ENCODE data around the gene PHF21A. TPM values are rescaled to one million over a fixed set of nuclear protein-coding genes. Genes with fewer than 3 reads are reported as not detected.

PHF21A gene
- total RNA-seq, 1 donor from 2014 or later: 66.8 TPM

DNA sequence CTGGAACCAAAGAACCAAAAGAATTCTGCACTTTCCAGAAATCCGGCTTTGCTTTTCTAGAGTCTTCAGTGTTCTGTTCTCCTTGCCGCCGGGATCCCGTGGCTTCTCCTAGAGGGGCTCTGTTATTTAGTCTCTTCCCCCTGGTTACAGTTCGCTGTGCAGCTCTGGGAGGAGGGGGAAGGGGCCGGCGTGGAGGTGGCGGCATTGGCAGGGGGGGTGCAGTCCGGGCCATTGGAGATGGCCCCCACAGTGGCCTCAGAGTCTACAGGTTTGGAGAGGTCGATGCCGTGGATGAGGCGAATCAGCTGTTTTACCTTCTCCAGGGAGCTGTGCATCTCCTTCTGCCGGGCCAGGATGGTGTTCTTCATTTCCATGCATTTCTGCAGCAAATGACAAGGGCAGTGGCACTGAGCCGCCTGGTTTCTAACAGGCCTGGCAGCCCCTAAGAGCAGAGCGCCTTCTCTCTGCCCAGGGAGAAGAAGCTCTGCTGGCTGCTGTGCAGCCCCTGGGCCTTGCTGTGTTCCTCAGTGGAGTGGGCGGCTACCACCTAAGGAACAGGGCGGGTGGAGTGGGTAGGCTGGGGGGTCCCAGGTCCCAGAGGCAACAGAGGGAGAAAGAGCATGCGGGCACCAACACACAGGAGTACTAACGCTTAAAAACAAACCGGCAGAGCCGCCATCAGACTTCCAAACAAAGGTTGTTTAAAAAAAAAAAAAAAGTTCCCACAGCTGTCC is 187.2 kb downstream of the PHF21A start:
- Histone ChIP-seq H3K27me3 (no peaks in the 10 kb centered on the region), H3K4me1 (peaks cover 32% of the 10 kb centered on the region), H3K27ac (no peak overlapping the region), H3K9me3 (no peaks in the 10 kb centered on the region), H3K36me3 (peaks cover 0 to 46% of the 10 kb centered on the region in 2 donors), H3K4me3 (no peak overlapping the region)
- TF ChIP-seq POLR2A (IDR thresholded peaks at IDR 0.05) (no peak), POLR2AphosphoS5 (IDR thresholded peaks at IDR 0.05; ENCODE audit: insufficient read depth in 1 of 2, low read depth in 1 of 2) (no peak), CTCF (IDR thresholded peaks at IDR 0.05) (no peak)
- intact Hi-C loops (cut with DNase I): no loop called here
- DNase-seq (ENCODE audit: extremely low spot score in 2 of 2): no peak

DNA sequence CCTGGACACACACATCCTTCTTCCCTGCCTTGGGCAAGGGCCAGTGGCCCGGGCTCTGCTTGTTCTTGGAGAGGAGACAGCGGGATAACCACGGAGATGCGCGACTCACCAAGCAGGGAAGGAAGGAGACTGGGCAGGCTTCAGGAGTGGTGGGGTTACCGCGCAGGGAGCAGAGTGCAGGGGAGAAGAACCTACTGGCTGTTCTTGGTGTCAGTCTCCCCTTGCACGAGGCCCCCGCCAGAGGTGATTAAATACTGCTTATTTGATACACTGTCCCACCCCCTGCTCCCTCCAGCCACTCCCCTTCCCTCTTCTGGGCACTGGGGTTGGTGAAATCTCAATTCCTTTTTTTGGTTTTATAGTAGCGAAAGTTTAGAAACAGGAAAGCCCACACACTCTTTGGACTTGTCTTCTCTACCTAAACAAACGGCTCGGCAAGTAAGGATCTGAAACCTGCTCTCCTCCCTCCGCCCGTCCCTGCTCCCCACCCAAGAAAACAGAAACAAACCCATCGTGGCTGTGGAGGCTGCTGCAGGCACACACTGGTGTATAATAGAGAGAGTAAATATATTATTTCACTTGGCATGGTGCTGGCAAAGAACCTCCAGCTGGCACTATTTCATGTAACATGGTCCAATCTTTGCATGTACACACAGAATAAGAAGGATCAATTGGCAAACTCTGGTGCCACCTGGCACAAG is 188.0 kb downstream of the PHF21A start:
- H3K36me3 ChIP-seq: peaks cover 0 to 44% of the 10 kb centered on the region in 2 donors
- intact Hi-C loops (cut with DNase I): no loop called here
- TF ChIP-seq POLR2A (IDR thresholded peaks at IDR 0.05): no peak
- TF ChIP-seq POLR2AphosphoS5 (IDR thresholded peaks at IDR 0.05; ENCODE audit: insufficient read depth in 1 of 2, low read depth in 1 of 2): peak in 1 of 2 donors; percentile 32
- H3K27me3 ChIP-seq: no peaks in the 10 kb centered on the region
- H3K4me3 ChIP-seq: peak overlapping the region in 1 of 2 donors; percentile 11
- H3K9me3 ChIP-seq: no peaks in the 10 kb centered on the region
- H3K4me1 ChIP-seq: peaks cover 32% of the 10 kb centered on the region
- DNase-seq (ENCODE audit: extremely low spot score in 2 of 2): peak in 1 of 2 donors; percentile 86
- H3K27ac ChIP-seq: no peak overlapping the region

DNA sequence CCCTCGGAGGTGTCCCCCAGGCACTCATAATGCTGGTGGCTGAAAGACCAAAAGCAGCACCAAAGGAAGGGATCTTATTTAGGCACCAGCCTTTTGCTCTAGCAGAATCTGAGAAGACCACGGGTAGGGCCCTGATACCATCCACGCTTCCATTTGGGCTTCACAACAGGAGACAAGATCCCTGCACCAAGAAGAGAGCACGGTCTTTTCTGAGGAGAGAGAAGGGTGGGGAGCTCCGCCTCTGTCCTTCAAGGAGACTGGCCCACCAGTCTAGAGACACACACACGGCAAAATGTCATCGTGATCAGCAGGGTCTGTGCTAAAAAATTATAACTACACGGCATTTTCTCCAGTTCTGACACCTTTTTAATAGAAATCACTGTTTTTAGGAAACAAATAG is 189.0 kb downstream of the PHF21A start:
- no peak for TF ChIP-seq POLR2A (IDR thresholded peaks at IDR 0.05)
- no peak for TF ChIP-seq POLR2AphosphoS5 (IDR thresholded peaks at IDR 0.05; ENCODE audit: insufficient read depth in 1 of 2, low read depth in 1 of 2)
- TF ChIP-seq CTCF (IDR thresholded peaks at IDR 0.05): no peak
- peak overlapping the region; percentile 45 for H3K27ac ChIP-seq
- DNase-seq (ENCODE audit: extremely low spot score in 2 of 2): peak in 1 of 2 donors; percentile 86
- no peaks in the 10 kb centered on the region for H3K27me3 ChIP-seq
- intact Hi-C loops (cut with DNase I): no loop called here
- H3K9me3 ChIP-seq: no peaks in the 10 kb centered on the region
- H3K36me3 ChIP-seq: peaks cover 0 to 33% of the 10 kb centered on the region in 2 donors
- peaks cover 32% of the 10 kb centered on the region for H3K4me1 ChIP-seq
- H3K4me3 ChIP-seq: peak overlapping the region in 1 of 2 donors; percentile 11

GRCh38 chr11:45931739-45932138 is 189.5 kb downstream of the PHF21A start:
- peak overlapping the region; percentile 45 for H3K27ac ChIP-seq

More at GRCh38 chr11:45931739-45932138, 189.5 kb downstream of the PHF21A start:
- TF ChIP-seq POLR2AphosphoS5 (IDR thresholded peaks at IDR 0.05; ENCODE audit: insufficient read depth in 1 of 2, low read depth in 1 of 2): no peak
- TF ChIP-seq CTCF (IDR thresholded peaks at IDR 0.05): no peak
- TF ChIP-seq POLR2A (IDR thresholded peaks at IDR 0.05): no peak
- H3K4me1 ChIP-seq: peaks cover 32% of the 10 kb centered on the region
- H3K36me3 ChIP-seq: peaks cover 0 to 32% of the 10 kb centered on the region in 2 donors
- no peak for DNase-seq (ENCODE audit: extremely low spot score in 2 of 2)
- peak overlapping the region in 1 of 2 donors; percentile 11 for H3K4me3 ChIP-seq
- intact Hi-C loops (cut with DNase I): no loop called here
- H3K27me3 ChIP-seq: no peaks in the 10 kb centered on the region
- no peaks in the 10 kb centered on the region for H3K9me3 ChIP-seq
